Measurements from ENCODE around the gene TMEM62. TPM values are rescaled to one million over a fixed set of nuclear protein-coding genes. Genes with fewer than 3 reads are reported as not detected.
A peak's percentile ranks its signal among the peaks of the same experiment; 100 is the strongest.

The TMEM62 gene
- total RNA-seq = 10 to 100 TPM; 43.3 to 87.5 (median 57.0) TPM

GRCh38 chr15:43133430-43134156, at the start of gene TMEM62:
Gene TMEM62, plus strand, starts transcription at chr15:43133586. Its CDS starts 217 bp downstream, at chr15:43133803.
- Histone ChIP-seq H3K4me1 (peaks cover 0 to 14% (median 3%) of the 10 kb centered on the region in 4 donors), H3K9me3 (no peaks in the 10 kb centered on the region), H3K4me3 (peak within 1 kb of the TSS; percentile 70 to 99 (median 90)), H3K36me3 (peaks cover 0 to 24% (median 0%) of the 10 kb centered on the region in 3 donors), H3K27me3 (no peaks in the 10 kb centered on the region), H3K27ac (peak within 1 kb of the TSS; percentile 83 to 96 (median 86))
- TF ChIP-seq POLR2A (IDR thresholded peaks at IDR 0.05) (peak; percentile 70 to 77), CTCF (IDR thresholded peaks at IDR 0.05) (peak in 1 of 6 experiments; percentile 35)
- DNase-seq = peak; percentile 90 to 95 (median 91)

- Histone ChIP-seq H3K4me1 (peaks cover 0 to 7% (median 0%) of the 10 kb centered on the region in 4 donors), H3K27ac (no peak overlapping the region), H3K9me3 (no peaks in the 10 kb centered on the region), H3K27me3 (no peaks in the 10 kb centered on the region), H3K4me3 (no peak overlapping the region), H3K36me3 (peaks cover 0 to 22% (median 0%) of the 10 kb centered on the region in 3 donors)
- TF ChIP-seq CTCF (IDR thresholded peaks at IDR 0.05) (no peak), POLR2A (IDR thresholded peaks at IDR 0.05) (no peak)
- no peak for DNase-seq
These were observed 47.5 kb upstream of the TMEM62 start for GRCh38 chr15:43085921-43086320.

GRCh38 chr15:43086551-43086950, 46.8 kb upstream of the TMEM62 start:
- peaks cover 0 to 7% (median 0%) of the 10 kb centered on the region in 4 donors for H3K4me1 ChIP-seq
- H3K9me3 ChIP-seq = no peaks in the 10 kb centered on the region
- no peak for DNase-seq
- H3K36me3 ChIP-seq = peaks cover 0 to 18% (median 0%) of the 10 kb centered on the region in 3 donors
- no peak for TF ChIP-seq CTCF (IDR thresholded peaks at IDR 0.05)
- no peak for TF ChIP-seq POLR2A (IDR thresholded peaks at IDR 0.05)
- no peaks in the 10 kb centered on the region for H3K27me3 ChIP-seq
- no peak overlapping the region for H3K4me3 ChIP-seq
- H3K27ac ChIP-seq = no peak overlapping the region

- Histone ChIP-seq H3K4me1 (peaks cover 0 to 5% (median 0%) of the 10 kb centered on the region in 4 donors), H3K27me3 (no peaks in the 10 kb centered on the region), H3K4me3 (no peak overlapping the region), H3K9me3 (no peaks in the 10 kb centered on the region), H3K27ac (no peak overlapping the region), H3K36me3 (no peaks in the 10 kb centered on the region)
- no peak for DNase-seq
- TF ChIP-seq CTCF (IDR thresholded peaks at IDR 0.05) = no peak
- TF ChIP-seq POLR2A (IDR thresholded peaks at IDR 0.05) = no peak
These were observed 41.5 kb upstream of the TMEM62 start for GRCh38 chr15:43091859-43092258.

- DNase-seq = no peak
- Histone ChIP-seq H3K27ac (peak overlapping the region in 1 of 4 donors; percentile 49), H3K36me3 (peaks cover 0 to 6% (median 0%) of the 10 kb centered on the region in 3 donors), H3K27me3 (no peaks in the 10 kb centered on the region), H3K4me1 (peaks cover 0 to 5% (median 0%) of the 10 kb centered on the region in 4 donors), H3K4me3 (no peak overlapping the region), H3K9me3 (no peaks in the 10 kb centered on the region)
- TF ChIP-seq CTCF (IDR thresholded peaks at IDR 0.05) (no peak), POLR2A (IDR thresholded peaks at IDR 0.05) (no peak)
These were observed 40.4 kb upstream of the TMEM62 start for GRCh38 chr15:43093026-43093425.
